Activated CD8-positive, alpha-beta memory T cell treated with anti-CD3 and anti-CD28 coated beads, Interleukin-2, amount 50 U/mL, for 1 hour (primary cell): ENCODE data around the gene PPFIA4.

Source experiments
- DNase-seq: peaks from one replicate; pipeline ENCODE4 v3.0.0-alpha.2; 2020; ENCODE audit errors: extremely low read depth

PPFIA4 gene

DNA sequence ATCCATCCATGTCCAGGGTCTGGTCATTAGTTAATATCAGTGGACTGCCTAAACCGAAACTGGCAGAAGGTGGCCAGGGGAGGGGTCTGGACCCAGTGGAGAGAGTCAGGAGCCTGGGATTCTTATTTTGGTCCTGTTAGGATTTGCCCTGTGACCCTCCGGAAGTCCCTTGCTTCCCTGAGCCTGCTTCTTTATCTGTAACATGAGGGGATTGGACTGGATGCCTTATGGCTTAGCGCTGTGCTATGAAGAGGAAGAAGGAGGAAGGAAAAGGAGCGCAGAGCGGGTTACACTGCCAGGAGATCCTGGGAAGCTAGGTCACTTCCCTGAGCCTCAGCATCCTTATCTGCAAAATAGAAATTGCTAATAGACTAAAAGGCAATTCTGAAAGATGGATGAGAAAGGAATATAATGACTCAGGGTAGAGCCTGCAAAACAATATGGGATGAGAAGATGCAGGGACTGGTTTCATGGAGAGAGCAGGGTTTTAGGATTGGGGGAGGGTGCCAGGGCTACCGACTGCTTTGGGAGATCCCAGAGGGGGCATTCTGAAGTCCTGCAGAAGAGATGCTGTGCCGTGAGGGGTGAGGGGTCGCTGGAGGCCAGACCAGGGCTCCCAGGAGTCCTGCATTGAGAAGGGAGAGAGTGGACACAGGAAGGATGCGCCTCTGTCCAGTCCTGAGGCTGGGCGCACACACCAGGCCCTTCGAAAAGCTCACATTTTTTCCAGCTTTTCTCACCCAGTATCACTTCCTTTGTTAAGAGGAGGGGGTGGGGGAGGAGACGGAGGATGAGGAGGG, 100.8 kb downstream of the PPFIA4 start:
- no peak for DNase-seq

DNA sequence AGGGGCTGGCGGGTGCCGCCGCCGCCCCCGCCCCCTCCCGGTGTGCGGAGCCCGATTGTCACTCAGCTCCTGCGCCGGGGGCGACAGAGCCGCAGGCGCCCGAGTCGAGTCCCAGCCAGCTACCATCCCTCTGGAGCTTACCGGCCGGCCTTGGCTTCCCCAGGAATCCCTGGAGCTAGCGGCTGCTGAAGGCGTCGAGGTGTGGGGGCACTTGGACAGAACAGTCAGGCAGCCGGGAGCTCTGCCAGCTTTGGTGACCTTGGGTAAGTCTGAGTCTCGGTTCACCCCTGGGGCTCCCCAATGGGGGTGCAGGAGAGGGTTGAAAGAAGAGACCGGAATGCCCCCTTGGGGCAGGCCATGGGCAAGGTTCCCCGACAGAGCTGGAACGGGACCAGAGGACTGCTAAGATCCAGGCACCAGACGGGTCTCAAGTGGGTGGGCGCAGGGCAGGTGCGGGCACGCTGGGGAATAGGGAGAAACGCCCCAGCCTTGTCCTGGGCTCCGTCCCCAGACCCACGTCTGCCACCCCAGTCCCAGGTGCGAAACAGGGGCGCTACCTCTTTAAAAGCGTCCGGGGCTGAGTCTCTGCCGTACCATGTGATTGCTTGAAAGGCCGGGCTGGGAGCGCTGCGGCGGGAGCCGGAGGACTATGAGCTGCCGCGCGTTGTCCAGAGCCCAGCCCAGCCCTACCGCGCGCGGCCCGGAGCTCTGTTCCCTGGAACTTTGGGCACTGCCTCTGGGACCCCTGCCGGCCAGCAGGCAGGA, 101.6 kb downstream of the PPFIA4 start, which contains the start of gene ADORA1:
Gene ADORA1 (plus strand): TSS at position 61 of the 765 bp plus-strand sequence. CDS start 1,116 bp downstream, outside the sequence.
- DNase-seq = no peak

DNA sequence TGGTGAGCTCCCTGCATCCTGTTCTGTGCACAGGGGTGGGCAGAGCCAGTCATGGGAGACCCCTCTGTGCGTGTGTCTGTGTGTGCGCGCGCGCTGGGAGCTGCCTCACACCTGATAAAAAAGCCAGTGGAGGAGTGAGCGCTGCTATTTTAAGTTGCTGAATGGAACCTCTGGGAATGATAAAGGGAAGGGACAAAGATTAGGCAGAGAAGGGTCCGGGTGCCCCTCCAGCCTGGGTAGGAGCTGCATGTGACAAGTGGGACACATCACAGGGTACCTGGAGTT, 102.1 kb downstream of the PPFIA4 start:
- DNase-seq = no peak
